HG02571 (cell line): ENCODE data around the gene LY6G6F.

Source experiments
- ATAC-seq: cut with Tn5 transposase; IDR thresholded peaks from one replicate; pipeline ENCODE4 v1.9.1; 2021; ENCODE audit warnings: mild to moderate bottlenecking, moderate library complexity; ENCODE audit not compliant: unreplicated experiment

Gene LY6G6F

DNA sequence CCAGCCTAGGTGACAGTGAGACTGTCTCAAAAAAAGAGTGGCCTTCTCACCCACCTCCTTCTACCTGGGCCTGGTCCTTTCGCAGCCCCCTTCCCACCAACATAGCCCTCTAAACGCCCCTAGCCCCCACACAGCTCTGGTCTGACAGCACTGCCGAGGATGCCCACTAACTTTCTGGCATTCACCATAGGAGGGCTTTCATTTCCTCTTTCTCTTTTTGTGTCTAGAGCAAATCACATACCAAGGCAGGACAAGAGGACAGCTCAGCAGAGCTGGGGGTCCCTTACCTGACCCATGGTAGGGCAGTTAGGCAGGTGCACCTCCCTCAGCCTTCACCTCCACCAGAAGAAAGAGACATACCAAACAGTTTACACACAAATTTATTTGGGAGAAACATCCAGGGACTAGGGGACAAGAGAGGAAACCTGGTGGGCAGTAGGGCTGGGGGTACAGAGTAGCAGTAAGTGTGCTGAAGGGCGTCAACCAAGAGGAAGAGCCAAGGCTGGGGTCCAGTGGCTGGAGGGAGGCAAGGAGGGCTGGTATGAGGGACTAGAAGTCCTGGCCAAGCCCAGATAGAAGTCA is 30.3 kb upstream of the LY6G6F start:
- ATAC-seq: no peak

DNA sequence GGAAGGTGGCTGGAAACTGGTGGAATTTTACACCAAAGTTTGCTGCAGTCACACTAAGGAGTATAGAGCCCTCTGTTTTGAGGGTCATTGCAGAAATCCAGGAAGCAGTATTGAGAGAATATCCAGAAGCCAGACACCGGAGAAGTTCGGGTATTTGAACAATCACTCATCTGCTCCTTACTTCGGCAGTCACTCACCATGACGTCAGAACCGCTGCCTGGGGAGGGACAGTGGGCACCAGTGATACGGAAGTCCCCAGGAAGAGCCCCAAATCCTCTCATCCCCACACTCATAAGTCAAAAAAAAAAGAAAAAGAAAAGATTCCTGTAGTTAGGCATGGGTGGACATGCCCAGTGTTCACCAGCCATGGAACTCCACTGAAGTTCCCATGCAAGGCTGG is 29.8 kb upstream of the LY6G6F start:
- ATAC-seq: no peak

DNA sequence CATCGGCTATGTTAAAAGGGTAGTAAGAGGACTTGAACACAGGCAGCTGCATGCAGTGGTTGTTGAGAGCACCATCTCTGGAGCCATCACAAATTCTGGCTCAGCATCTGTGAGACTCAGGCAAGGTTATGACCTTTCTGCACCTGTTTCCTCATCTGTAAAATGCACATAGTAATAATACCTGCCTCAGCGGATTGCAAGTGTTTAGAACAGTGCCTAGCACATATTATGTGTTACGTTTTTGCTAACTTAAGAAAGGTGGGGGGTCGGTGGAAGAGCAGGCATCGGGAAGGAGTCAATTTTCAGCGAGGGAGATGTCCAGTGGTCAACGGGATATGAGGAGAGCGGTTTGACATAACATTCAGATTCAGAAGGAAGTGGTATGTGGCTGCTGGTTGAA is 28.7 kb upstream of the LY6G6F start:
- no peak for ATAC-seq

DNA sequence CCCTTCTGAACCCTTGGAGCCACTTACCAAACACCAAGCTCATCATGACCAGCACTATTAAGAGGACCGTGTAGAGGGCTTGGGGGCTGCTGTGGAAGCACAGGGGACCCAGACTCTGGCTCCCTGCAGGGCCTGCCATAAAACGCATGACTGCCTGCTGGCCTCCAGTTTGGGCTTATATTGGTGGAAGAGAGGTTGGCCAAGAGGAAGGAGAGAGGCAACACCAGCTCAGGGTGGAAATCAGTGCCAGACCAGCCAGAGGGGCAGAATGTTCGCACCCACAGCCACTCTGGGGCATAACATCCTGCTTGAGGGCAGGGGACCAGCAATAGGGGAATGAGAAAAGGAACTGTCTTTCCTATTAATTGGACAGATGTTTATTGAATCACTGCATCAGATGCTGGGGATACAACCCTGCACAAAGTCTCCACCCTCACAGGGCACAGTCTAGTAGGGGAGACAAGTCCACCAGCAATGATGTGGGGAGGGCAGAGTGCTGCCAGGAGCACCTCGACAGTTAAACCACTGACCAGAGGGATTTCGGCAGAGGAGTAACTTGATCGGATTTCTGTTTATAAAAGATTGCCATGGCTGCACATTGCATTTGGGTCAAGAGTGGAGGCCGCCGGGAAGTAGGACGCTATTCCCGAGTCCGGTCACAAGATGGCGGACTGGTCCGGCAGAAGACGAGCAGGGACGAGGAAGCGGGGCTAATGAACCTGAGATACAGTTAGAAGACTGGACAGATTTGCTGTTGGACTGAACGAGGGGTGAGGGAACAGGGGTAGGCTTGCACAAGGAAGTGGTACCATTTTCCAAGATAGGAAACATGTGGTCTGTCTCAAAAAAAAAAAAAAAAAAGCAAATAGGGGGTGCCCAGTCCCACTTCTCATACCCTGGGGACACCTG is 26.2 kb upstream of the LY6G6F start, which contains the start of gene LY6G5C:
LY6G5C (minus strand) TSS at position 842 of the 909 bp plus-strand sequence; CDS start at position 148, 694 bp downstream.
- ATAC-seq: no peak

DNA sequence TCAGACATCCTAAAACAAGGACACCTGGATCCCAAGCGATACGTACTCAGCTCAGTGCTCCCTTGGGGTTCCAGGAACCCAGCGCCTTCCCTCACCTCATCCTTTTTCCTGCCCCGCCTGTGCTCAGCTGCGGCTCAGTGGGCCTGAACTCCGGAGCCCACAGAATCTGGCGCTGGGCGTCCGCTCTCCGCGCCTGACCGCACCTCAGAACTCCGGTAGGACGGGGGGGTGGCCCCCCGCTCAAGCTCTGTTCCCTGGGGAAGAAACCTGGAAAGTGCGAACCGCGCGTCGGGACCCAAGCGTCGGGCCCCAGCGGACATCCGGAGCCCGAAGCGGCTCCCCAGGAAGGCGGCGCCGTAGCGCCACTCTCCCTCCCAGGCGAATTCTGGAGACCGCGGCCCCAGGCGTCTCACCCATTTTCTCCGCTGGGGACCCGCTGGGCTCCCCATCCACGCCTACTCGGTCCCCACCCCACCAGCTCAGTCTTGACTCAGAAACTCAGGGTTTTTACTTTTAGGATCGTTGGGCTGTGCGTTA is 25.5 kb upstream of the LY6G6F start:
- no peak for ATAC-seq

DNA sequence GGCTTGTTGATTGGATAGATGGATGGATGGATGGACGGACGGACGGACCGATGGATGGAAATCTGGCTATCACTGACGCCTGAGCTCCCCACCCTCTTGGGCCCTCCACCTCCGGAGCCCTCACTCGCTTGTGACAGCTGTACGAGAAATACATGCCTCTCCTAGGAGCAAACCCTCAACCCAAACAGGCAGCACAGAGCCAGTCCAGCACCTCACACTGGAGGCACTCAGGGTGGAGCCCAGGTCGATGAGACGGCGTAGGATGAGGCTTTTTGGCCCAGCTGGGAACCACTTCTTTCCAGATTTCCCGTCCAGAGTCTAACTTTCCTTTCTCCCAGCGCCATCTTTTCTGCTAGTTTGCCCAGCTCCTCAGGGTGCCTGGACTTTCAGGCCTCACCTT is 23.1 kb upstream of the LY6G6F start:
- ATAC-seq: no peak

DNA sequence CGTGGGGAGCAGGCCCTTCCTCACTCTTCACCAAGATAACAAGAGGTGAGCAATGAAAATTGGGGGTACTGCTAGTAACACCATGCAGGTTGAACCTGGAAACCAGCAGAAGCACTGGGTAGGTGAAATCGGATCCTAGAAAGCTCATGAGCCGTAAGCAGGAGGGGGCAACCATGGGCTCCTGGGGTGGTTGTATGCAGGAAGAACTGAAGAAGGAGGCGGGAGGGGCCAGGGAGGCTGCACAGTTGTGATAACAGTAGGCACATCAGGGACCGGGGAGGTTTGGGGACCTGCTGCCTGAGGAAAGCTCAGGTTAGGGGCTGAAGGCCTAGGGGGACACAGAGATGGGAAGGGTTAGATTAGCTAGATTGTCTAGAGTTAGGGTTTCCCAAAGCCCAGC is 20.2 kb upstream of the LY6G6F start:
- no peak for ATAC-seq

DNA sequence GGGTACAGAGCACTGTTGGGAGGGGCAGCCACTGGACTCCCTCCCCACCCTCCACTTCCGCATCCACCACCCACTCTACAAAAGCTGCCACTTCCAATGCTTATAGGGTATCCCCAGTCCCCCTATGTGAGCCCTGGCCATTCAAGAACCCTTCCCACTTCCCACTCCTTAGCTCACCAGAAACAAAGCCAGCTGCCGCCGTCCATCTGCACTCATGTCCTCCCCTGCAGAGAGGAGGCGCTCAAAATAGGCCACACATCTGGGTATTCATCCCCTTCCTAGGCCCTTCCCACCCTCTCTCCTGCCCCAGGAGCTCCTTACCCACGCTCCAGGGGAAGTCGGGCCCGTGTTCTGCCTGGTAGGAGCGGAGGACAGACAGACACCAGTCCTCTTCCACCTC is 19.3 kb upstream of the LY6G6F start:
- no peak for ATAC-seq

DNA sequence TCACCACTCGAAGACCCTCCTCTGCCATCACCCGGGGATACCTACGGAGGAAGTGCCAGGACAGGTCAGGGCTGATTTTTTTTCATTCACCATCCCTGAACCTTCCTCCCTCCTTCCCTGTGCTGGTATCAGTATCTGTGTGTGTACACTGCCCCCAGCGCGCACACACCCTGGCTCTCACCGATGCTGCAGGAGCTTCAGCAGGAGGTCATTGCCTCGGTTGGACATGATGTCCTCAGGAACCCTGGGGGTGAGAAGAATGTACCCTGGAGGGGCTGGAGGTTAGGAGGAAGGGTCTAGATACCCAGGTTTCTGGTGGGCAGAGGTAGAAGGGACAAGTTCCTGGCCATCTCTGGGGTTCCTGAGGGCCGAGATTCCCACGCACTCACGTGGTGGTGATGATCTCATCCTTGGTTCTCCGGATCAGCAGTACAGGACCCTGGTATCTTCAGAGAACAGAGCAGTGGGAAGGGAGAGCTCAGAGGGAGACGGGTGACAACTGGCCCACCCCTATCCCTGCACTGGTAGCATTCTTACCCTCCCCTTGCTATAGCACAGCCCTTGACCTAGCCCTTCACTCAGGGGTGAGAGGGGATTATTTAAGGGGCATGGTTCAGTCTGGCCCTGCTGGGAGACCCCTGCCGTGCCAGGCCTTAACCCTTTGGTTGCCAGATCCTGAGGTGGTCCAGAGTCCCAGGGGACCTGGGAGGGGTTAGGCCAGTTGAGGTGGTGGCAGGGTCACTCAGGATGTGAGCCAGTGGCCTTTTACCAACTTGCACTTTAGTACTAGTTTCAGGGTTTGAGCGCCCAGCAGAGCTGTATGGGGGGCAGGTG is 18.6 kb upstream of the LY6G6F start:
- ATAC-seq: no peak

DNA sequence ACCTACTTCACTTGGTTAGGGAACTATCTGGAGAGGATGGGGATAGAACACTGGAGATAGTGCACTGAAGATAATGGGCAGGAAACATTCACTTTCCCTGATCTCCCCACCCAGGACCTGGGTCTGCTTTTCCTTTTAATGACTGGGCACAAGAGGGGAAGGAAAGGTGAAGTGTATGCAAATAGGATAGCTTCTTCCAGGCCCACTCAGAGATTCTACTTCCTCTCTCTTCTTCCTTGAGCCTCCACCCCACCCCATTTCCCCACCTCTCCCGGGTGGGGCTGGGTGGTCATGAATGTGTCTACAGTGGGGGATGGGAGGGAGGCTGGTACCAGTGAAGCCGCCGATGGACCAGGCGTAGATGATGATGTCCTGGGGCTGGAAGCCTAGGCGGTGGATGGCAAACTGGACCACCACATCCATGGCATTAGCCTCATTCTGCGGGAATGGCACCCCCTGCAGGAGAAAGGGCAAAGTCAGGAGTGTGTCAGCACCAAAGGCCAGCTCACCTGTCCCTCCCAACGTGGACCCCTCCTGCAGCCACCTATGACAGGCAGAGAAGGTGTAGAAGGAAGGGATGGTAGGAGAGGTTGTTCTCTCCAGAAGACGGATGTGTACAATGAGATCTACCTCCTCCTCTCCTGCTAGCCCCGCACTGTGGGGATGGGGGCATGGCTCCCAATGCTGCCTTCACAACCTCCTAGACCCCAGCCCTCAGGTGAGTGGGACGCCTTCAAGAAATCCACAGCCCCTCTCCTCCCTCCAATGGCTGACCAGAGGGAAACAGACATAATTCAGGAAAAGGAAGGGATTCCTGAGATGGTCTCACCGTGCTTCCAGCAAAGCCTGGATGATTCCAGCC is 17.2 kb upstream of the LY6G6F start:
- ATAC-seq: no peak

DNA sequence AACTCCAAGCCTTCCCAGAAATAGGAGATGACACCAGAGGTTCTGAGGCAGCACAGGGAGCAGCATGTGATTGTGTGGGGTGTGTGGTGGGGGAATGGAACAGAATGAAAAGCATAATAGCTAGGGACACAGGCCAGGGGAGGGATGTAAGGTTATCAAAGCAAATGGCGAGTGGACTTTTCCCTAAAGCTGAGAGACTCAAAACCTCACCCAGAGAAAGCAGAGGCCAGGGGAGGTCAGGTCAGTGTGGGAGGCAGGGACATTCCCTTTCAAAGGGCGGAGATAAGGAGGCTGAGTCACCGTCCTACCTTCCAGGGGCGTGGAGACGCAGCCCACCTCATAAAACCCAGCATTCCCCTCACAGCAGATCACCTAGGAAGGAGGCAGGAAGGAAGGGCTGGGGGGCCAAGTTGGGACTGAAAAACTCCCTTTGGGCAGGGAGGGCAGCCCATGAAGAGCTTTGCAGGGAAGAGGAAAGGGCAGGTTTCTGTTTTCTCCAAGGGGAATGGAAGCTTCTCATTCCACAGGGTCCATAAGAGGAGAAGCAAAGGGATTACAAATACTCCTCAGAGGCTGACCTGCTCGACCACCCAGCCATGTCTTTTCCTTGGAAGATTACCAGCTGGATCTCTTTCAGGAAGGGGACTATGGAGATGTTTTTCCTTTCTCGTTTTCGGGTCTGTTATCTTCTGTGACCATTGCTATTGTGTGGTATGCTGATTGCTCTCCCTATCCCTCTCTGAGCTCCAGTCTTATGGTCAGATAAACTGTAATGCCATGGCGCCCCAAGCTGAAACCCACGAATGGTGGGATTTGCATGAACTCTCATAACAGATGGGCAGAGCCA is 16.2 kb upstream of the LY6G6F start:
- no peak for ATAC-seq

DNA sequence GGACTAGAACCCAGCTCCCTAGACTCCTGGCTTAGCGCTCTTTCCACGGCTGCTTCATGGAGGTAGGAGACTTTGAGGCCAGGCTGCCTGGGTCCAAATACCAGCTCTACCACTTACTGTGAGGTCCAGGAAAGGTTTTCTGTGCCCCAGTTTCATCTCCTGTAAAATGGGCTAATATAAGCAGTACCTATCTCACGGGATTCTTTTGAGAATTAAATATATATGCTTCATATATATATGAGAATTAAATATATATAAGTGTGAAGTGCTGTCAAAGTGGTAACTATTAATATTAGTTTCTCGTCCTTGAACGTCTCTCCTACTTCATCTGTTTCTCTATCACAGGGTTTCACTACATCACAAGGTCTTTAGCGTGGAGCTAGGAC is 15.6 kb upstream of the LY6G6F start:
- no peak for ATAC-seq

DNA sequence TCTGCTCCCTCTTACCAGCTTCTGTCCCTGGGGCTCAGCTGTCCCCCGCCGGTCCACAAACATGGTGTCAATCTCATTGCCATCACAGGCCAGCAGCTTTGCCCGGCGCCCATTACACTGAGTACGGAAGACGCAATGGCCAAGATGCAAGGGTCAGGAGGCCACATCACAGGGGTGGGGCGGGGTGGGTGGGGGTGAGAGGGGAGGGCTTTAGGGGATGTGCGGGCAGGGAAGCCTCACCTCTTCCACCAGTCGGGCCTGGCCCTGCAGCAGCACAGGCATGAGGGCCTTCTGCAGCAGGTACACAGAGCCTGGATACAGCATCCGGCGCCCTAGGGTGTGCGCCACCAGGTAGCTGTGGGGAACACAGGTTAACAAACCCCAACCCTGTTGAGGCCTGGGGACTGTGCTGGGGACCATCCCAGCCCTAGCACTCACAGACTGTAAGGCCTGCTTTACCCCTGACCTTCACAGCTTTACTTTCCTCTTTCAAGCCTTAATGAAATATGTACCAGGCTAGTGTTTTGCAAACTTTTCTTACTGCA is 15.0 kb upstream of the LY6G6F start:
- ATAC-seq: no peak

DNA sequence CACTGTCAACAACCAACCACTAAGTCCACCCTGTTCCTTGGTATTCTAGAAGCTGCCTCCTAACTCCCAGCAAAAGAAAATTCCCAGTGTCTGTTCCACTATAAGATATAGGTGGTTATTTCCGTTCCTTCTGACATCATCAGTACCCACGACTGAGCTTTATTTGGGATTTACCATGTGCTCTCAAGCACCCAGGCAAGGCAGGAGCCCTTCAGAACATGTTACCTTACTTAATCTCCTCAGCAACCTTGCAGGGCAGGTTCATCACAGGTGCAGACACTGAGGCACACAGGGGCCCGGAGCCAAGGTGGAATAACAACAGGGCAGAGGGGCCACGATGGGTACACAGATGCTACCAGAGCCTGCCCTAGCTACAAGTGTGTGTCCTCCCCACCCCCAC is 14.3 kb upstream of the LY6G6F start:
- ATAC-seq: no peak

DNA sequence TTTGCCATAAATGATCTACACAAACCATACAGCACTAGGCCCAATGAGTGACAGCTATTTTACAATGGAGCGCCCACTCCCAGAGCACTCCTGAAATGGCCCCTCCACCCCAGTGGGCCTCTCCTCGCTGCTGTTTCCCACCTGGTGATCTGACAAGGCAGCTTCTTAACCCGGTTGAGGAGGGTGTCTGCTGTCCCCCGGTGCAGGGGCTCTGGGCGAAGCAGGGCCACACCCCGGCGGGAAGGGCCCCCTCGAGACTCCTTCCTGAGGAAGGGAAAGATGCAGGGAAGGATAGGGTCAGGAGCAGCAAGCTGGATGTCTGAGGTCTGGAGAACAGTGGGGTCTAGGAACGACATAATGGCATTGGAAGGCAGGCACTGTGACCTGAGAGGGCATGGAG is 13.8 kb upstream of the LY6G6F start:
- no peak for ATAC-seq

DNA sequence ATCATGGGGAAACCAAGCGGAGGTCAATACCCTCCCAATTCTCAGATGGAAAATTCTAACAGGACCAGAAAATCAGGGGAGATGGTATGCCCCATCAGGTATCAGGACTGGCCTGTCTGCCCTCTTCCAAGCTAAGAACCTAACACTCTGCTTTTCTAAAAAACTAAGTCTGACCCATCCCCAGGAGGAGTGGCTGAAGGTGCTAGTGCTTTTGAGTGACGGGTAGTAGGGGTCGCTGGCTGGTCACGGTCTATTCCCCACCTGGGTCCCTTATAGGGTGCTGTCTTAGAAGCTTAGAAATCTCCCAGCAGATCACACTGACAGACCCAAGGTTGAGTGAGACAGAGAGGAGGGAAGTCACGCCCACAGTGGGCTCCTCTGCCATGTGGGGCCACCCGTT is 13.1 kb upstream of the LY6G6F start:
- no peak for ATAC-seq

DNA sequence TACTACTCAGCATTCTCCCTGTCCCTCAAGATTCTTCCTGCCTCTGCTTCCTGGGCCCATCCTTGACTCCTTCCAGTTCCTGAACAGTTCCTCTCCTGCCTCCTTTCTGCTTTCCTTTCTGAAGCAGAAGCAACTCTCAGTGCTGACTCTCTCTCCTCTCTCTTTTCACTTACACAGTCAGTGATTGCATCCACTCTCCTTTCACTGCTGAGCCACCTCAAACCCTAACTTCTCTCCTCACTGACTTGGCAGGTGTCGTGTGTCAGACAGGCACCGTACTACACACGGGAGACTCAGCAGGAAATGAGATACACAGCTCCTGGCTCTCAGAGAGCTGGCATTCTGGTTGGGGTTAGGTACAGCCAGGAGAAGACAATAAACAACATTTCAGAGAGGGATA is 9.1 kb upstream of the LY6G6F start:
- no peak for ATAC-seq

DNA sequence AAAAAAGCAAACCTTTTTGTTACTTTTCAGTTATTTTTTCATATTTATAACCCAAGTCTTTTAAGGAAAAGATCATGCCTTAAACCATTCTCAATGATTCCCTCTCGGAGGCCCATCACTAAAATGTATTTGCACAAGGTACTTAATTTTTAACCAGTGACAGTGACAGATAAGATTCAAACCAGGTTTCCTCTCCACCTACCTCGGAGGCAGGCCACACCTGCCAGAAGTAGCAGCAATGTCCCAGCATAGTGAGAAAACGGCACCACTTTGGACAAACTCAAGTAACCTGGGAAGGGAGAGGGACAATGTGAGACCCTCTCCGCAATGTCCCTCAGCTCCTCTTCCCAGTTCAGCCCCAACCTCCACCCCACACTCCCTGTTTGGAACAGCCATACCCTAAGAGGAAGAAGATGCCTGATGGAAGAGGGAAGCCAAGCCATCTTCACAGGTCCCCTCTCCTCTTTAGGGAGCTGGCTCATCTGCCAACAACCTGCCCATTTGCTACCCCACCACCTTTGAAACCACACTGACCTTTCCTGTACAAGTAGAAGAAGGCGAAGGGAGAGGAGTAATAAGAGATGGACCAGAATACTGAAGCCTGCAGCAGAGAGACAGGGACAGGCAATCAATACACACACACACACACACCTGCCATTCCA is 5.8 kb upstream of the LY6G6F start:
- ATAC-seq: no peak
